ENCODE results near the gene MATR3. TPM values are rescaled to one million over a fixed set of nuclear protein-coding genes. Genes with fewer than 3 reads are reported as not detected.

The MATR3 gene
- total and polyA plus RNA-seq, 9 donors, result 174 to 297 (median 222) TPM

GRCh38 chr5:139371482-139372435, 78.2 kb downstream of the MATR3 start:
- Histone ChIP-seq H3K4me1 (ENCODE audit: insufficient read depth) (peaks cover 3% of the 10 kb centered on the region), H3K4me3 (no peak overlapping the region), H3K27me3 (no peaks in the 10 kb centered on the region), H3K27ac (no peak overlapping the region), H3K36me3 (no peaks in the 10 kb centered on the region), H3K9me3 (no peaks in the 10 kb centered on the region)
- 62 to 66% (median 64%) methylated on average over 7 of the region's 7 CpGs for WGBS, 3 donors
- intact Hi-C loops (cut with DNase I), result no loop called here
- peak in 2 of 5 donors; percentile 9 to 14 for DNase-seq
- TF ChIP-seq, protein P1, sequence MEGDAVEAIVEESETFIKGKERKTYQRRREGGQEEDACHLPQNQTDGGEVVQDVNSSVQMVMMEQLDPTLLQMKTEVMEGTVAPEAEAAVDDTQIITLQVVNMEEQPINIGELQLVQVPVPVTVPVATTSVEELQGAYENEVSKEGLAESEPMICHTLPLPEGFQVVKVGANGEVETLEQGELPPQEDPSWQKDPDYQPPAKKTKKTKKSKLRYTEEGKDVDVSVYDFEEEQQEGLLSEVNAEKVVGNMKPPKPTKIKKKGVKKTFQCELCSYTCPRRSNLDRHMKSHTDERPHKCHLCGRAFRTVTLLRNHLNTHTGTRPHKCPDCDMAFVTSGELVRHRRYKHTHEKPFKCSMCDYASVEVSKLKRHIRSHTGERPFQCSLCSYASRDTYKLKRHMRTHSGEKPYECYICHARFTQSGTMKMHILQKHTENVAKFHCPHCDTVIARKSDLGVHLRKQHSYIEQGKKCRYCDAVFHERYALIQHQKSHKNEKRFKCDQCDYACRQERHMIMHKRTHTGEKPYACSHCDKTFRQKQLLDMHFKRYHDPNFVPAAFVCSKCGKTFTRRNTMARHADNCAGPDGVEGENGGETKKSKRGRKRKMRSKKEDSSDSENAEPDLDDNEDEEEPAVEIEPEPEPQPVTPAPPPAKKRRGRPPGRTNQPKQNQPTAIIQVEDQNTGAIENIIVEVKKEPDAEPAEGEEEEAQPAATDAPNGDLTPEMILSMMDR (IDR thresholded peaks at IDR 0.05), result no peak
- TF ChIP-seq POLR2A (IDR thresholded peaks at IDR 0.05) (no peak), EP300 (IDR thresholded peaks at IDR 0.05) (no peak)

DNA sequence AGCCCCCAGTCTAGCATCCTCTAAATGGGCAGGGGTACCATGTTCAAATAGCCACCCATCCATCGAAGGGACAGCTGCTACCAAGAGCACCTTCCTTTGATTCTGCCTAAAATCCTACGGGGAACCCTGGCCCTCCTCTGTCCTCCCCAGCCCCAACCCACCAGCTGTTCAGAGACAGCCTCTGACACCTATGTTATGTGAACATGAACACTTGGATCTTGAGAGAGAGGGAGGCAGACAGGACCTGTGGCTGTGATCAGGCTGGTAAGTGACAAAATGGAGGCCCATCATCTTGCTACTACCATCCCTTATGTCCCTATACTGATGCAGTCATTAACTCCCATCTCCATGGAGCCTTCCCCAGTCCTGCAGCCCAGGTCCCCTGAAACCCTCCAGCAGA, 81.4 kb downstream of the MATR3 start:
- DNase-seq, result peak in 2 of 5 donors; percentile 1 to 7
- Histone ChIP-seq H3K27ac (no peak overlapping the region), H3K4me3 (no peak overlapping the region), H3K27me3 (no peaks in the 10 kb centered on the region), H3K36me3 (no peaks in the 10 kb centered on the region), H3K4me1 (ENCODE audit: insufficient read depth) (peaks cover 3% of the 10 kb centered on the region), H3K9me3 (no peaks in the 10 kb centered on the region)
- 81 to 92% (median 90%) methylated on average over 2 of the region's 2 CpGs for WGBS, 3 donors
- intact Hi-C loops (cut with DNase I), result no loop called here
- TF ChIP-seq, protein P1 (IDR thresholded peaks at IDR 0.05), result no peak
- TF ChIP-seq POLR2A (IDR thresholded peaks at IDR 0.05) (no peak), EP300 (IDR thresholded peaks at IDR 0.05) (no peak)

- no peak overlapping the region for H3K4me3 ChIP-seq
- 89 to 91% (median 89%) methylated on average over 7 of the region's 7 CpGs for WGBS, 3 donors
- no peaks in the 10 kb centered on the region for H3K9me3 ChIP-seq
- H3K4me1 ChIP-seq (ENCODE audit: insufficient read depth), result peaks cover 3% of the 10 kb centered on the region
- no peaks in the 10 kb centered on the region for H3K27me3 ChIP-seq
- H3K36me3 ChIP-seq, result no peaks in the 10 kb centered on the region
- peak in 1 of 5 donors; percentile 2 for DNase-seq
- no peak overlapping the region for H3K27ac ChIP-seq
- TF ChIP-seq EP300 (IDR thresholded peaks at IDR 0.05) (no peak), POLR2A (IDR thresholded peaks at IDR 0.05) (no peak)
- TF ChIP-seq, protein P1 (IDR thresholded peaks at IDR 0.05), result no peak
- intact Hi-C loops (cut with DNase I), result no loop called here
Observed at GRCh38 chr5:139376364-139376763, 82.8 kb downstream of the MATR3 start.

- 86 to 90% (median 87%) methylated on average over 3 of the region's 3 CpGs for WGBS, 3 donors
- intact Hi-C loops (cut with DNase I), result no loop called here
- TF ChIP-seq POLR2A (IDR thresholded peaks at IDR 0.05) (no peak), EP300 (IDR thresholded peaks at IDR 0.05) (no peak)
- TF ChIP-seq, protein P1 (IDR thresholded peaks at IDR 0.05), result no peak
- no peaks in the 10 kb centered on the region for H3K9me3 ChIP-seq
- DNase-seq, result peak in 3 of 5 donors; percentile 7 to 16 (median 8)
- no peaks in the 10 kb centered on the region for H3K36me3 ChIP-seq
- no peak overlapping the region for H3K4me3 ChIP-seq
- no peak overlapping the region for H3K27ac ChIP-seq
- H3K27me3 ChIP-seq, result no peaks in the 10 kb centered on the region
- peaks cover 3% of the 10 kb centered on the region for H3K4me1 ChIP-seq (ENCODE audit: insufficient read depth)
Observed at GRCh38 chr5:139377226-139377625, 83.7 kb downstream of the MATR3 start.
